ENCODE data around the gene IGLL5.

IGLL5 gene

DNA sequence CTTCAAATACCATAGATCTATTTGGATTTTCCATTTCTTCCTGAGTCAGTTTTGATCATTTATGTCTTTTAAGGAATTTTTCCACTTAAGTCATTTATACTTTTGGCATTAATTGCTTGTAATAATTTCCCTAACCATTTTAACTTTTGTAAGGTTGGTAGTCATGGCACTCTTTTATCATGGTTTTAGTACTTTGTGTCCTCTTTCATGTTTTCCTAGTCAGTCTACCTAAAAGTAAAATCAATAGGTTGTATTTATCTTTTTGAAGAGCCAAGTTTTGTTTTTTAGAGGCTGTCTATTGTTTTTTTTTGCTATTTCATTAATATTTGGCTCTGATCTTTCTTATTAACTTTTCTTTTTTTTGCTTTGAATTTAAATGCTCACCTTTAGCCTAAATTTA is 45.5 kb upstream of the IGLL5 start:
- Histone ChIP-seq H3K27ac (ENCODE audit: extremely low read depth, low read depth, low read length) (no peak overlapping the region), H3K9me3 (ENCODE audit: control insufficient read depth, insufficient read depth, low read depth, low read length) (no peaks in the 10 kb centered on the region), H3K36me3 (ENCODE audit: control insufficient read depth in 2 of 2, insufficient read depth in 1 of 2, low read length in 2 of 2) (no peaks in the 10 kb centered on the region), H3K4me3 (ENCODE audit: low read depth, low read length) (no peak overlapping the region), H3K4me1 (ENCODE audit: control insufficient read depth, insufficient read depth, low read length) (no peaks in the 10 kb centered on the region)
- CTCF ChIA-PET: interaction anchor here (0.9 to 1.0 kb wide), 2 partner anchors 14 to 32 kb away, joined by 3 read pairs; no protein-coding TSS in a partner anchor
- TF ChIP-seq ZNF394 (tag by site-specific recombination; IDR thresholded peaks at IDR 0.05; ENCODE audit: borderline replicate concordance) (no peak), ZNF146 (tag by site-specific recombination; IDR thresholded peaks at IDR 0.05) (no peak), ZNF600 (tag by site-specific recombination; IDR thresholded peaks at IDR 0.05) (no peak), ZNF549 (tag by site-specific recombination; IDR thresholded peaks at IDR 0.05) (no peak), MZF1 (tag by site-specific recombination; IDR thresholded peaks at IDR 0.05; ENCODE audit: borderline replicate concordance) (no peak), ZFP37 (tag by site-specific recombination; IDR thresholded peaks at IDR 0.05) (no peak), ZNF24 (tag by site-specific recombination; IDR thresholded peaks at IDR 0.05) (no peak), ZNF837 (tag by site-specific recombination; IDR thresholded peaks at IDR 0.05) (no peak), ZNF791 (tag by site-specific recombination; IDR thresholded peaks at IDR 0.05) (no peak), ZNF184 (tag by site-specific recombination; IDR thresholded peaks at IDR 0.05) (no peak), ZNF830 (tag by site-specific recombination; IDR thresholded peaks at IDR 0.05; ENCODE audit: low read depth) (no peak), TCF7L2 (IDR thresholded peaks at IDR 0.05; ENCODE audit: borderline replicate concordance, low read depth, low read length) (no peak)
- TF ChIP-seq, protein P1, sequence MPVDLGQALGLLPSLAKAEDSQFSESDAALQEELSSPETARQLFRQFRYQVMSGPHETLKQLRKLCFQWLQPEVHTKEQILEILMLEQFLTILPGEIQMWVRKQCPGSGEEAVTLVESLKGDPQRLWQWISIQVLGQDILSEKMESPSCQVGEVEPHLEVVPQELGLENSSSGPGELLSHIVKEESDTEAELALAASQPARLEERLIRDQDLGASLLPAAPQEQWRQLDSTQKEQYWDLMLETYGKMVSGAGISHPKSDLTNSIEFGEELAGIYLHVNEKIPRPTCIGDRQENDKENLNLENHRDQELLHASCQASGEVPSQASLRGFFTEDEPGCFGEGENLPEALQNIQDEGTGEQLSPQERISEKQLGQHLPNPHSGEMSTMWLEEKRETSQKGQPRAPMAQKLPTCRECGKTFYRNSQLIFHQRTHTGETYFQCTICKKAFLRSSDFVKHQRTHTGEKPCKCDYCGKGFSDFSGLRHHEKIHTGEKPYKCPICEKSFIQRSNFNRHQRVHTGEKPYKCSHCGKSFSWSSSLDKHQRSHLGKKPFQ (tag by site-specific recombination; IDR thresholded peaks at IDR 0.05): no peak
- TF ChIP-seq, protein P2, sequence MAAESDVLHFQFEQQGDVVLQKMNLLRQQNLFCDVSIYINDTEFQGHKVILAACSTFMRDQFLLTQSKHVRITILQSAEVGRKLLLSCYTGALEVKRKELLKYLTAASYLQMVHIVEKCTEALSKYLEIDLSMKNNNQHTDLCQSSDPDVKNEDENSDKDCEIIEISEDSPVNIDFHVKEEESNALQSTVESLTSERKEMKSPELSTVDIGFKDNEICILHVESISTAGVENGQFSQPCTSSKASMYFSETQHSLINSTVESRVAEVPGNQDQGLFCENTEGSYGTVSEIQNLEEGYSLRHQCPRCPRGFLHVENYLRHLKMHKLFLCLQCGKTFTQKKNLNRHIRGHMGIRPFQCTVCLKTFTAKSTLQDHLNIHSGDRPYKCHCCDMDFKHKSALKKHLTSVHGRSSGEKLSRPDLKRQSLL (tag by site-specific recombination; IDR thresholded peaks at IDR 0.05): no peak
- TF ChIP-seq, protein P3, sequence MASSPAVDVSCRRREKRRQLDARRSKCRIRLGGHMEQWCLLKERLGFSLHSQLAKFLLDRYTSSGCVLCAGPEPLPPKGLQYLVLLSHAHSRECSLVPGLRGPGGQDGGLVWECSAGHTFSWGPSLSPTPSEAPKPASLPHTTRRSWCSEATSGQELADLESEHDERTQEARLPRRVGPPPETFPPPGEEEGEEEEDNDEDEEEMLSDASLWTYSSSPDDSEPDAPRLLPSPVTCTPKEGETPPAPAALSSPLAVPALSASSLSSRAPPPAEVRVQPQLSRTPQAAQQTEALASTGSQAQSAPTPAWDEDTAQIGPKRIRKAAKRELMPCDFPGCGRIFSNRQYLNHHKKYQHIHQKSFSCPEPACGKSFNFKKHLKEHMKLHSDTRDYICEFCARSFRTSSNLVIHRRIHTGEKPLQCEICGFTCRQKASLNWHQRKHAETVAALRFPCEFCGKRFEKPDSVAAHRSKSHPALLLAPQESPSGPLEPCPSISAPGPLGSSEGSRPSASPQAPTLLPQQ (tag by site-specific recombination; IDR thresholded peaks at IDR 0.05): no peak
- TF ChIP-seq, protein P4, sequence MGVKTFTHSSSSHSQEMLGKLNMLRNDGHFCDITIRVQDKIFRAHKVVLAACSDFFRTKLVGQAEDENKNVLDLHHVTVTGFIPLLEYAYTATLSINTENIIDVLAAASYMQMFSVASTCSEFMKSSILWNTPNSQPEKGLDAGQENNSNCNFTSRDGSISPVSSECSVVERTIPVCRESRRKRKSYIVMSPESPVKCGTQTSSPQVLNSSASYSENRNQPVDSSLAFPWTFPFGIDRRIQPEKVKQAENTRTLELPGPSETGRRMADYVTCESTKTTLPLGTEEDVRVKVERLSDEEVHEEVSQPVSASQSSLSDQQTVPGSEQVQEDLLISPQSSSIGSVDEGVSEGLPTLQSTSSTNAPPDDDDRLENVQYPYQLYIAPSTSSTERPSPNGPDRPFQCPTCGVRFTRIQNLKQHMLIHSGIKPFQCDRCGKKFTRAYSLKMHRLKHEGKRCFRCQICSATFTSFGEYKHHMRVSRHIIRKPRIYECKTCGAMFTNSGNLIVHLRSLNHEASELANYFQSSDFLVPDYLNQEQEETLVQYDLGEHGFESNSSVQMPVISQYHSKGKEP (tag by site-specific recombination; IDR thresholded peaks at IDR 0.05): no peak
- TF ChIP-seq, protein P5, sequence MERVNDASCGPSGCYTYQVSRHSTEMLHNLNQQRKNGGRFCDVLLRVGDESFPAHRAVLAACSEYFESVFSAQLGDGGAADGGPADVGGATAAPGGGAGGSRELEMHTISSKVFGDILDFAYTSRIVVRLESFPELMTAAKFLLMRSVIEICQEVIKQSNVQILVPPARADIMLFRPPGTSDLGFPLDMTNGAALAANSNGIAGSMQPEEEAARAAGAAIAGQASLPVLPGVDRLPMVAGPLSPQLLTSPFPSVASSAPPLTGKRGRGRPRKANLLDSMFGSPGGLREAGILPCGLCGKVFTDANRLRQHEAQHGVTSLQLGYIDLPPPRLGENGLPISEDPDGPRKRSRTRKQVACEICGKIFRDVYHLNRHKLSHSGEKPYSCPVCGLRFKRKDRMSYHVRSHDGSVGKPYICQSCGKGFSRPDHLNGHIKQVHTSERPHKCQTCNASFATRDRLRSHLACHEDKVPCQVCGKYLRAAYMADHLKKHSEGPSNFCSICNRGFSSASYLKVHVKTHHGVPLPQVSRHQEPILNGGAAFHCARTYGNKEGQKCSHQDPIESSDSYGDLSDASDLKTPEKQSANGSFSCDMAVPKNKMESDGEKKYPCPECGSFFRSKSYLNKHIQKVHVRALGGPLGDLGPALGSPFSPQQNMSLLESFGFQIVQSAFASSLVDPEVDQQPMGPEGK (tag by site-specific recombination; IDR thresholded peaks at IDR 0.05): no peak
- POLR2A ChIA-PET: no interaction called here

DNA sequence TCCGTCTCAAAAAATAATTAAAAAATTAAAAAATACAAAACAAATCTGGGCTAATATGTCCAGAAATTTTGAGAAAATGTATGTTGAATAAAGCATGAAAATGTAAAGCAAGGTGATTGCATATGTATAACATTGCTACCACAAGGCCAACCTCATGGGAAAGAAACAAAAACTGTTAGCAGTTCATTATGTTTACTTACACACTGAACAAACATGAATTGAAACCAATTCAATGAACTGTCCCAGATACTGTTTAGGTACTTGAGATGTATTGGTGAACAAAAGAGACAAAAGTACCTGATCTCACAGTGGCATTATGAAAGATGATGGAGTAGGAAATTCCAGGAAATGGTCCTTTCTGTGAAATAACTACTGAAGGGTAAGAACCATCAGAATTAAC is 43.8 kb upstream of the IGLL5 start:
- CTCF ChIA-PET: no interaction called here
- H3K4me1 ChIP-seq (ENCODE audit: control insufficient read depth, insufficient read depth, low read length): no peaks in the 10 kb centered on the region
- H3K36me3 ChIP-seq (ENCODE audit: control insufficient read depth in 2 of 2, insufficient read depth in 1 of 2, low read length in 2 of 2): no peaks in the 10 kb centered on the region
- H3K4me3 ChIP-seq (ENCODE audit: low read depth, low read length): no peak overlapping the region
- POLR2A ChIA-PET: no interaction called here
- TF ChIP-seq ZNF112 (tag by site-specific recombination; IDR thresholded peaks at IDR 0.05) (no peak), ZNF548 (tag by site-specific recombination; IDR thresholded peaks at IDR 0.05) (no peak), KLF10 (tag by site-specific recombination; IDR thresholded peaks at IDR 0.05) (no peak), BCL11B (tag by site-specific recombination; IDR thresholded peaks at IDR 0.05; ENCODE audit: low read depth) (no peak), ZNF248 (tag by site-specific recombination; IDR thresholded peaks at IDR 0.05) (no peak), ZNF239 (tag by site-specific recombination; IDR thresholded peaks at IDR 0.05) (no peak)
- no peaks in the 10 kb centered on the region for H3K9me3 ChIP-seq (ENCODE audit: control insufficient read depth, insufficient read depth, low read depth, low read length)
- no peak overlapping the region for H3K27ac ChIP-seq (ENCODE audit: extremely low read depth, low read depth, low read length)
